Endothelial cell of umbilical vein (primary cell): ENCODE measurements around the gene GADD45A. TPM values are rescaled to one million over a fixed set of nuclear protein-coding genes. Genes with fewer than 3 reads are reported as not detected.

Experiments used
- BruUV-seq: library from RNA; stranded (reverse); fragments of 400-500 nt; replicated peaks from 2 replicates; lab custom pipeline; 2021; lab: Mats Ljungman, UMichigan
- CTCF ChIA-PET: fragments of 300-600, 350-600 bp; sonication (Branson Sonifier 250); formaldehyde crosslinking; loops from one replicate; lab custom pipeline; 2021; ENCODE audit warnings: antibody characterized with exemption, inconsistent platforms; lab: Charles Lee
- POLR2A ChIA-PET: fragments of 300-600, 350-600 bp; sonication (Branson Sonifier 250); formaldehyde crosslinking; loops from one replicate; lab custom pipeline; 2021; ENCODE audit warnings: antibody characterized with exemption, inconsistent platforms; lab: Charles Lee
- DNase-seq: peaks from one replicate; pipeline ENCODE4 v3.0.0-alpha.2; 2011; ENCODE audit warnings: low read depth, low spot score
- FAIRE-seq: peaks from 2 replicates; lab custom pipeline; 2011; peaks lifted over from hg19 to GRCh38; lab: Jason Lieb, UNC
- H2AFZ ChIP-seq: 2 replicates; pipeline ENCODE4 v1.6.0; 2012; ENCODE audit warnings: low read depth, low read length, control low read depth, inconsistent platforms
- H3K27ac ChIP-seq: 2 replicates; pipeline ENCODE4 v1.5.1; 2011; ENCODE audit warnings: low read depth, mild to moderate bottlenecking, control low read depth, low read length, moderate library complexity; ENCODE audit not compliant: insufficient read depth
- H3K27me3 ChIP-seq, 2 experiments: 2 replicates each; pipeline versions ENCODE4 v1.6.0 to v1.6.1; 2011; ENCODE audit warnings: low read length in 2 of 2, mixed read lengths in 1 of 2; ENCODE audit not compliant: control insufficient read depth in 2 of 2, insufficient read depth in 2 of 2
- H3K36me3 ChIP-seq, 2 experiments: 2 replicates in 1 of 2; 3 replicates in 1 of 2; pipeline ENCODE4 v1.5.1; 2011; ENCODE audit warnings: low read length in 2 of 2, mild to moderate bottlenecking in 1 of 2, moderate library complexity in 1 of 2; ENCODE audit not compliant: control insufficient read depth in 2 of 2, insufficient read depth in 2 of 2; ENCODE audit errors: extremely low read depth in 1 of 2
- H3K4me1 ChIP-seq: 3 replicates; pipeline ENCODE4 v1.5.1; 2011; ENCODE audit warnings: mild to moderate bottlenecking, low read length; ENCODE audit not compliant: control insufficient read depth, insufficient read depth; ENCODE audit errors: extremely low read depth
- H3K4me2 ChIP-seq: 2 replicates; pipeline ENCODE4 v1.6.1; 2011; ENCODE audit warnings: low read length, control low read depth, mixed read lengths; ENCODE audit not compliant: insufficient read depth
- H3K4me3 ChIP-seq, 3 experiments: fragments of 200-600 bp in 1 of 3; sonication (generic), shearing (Covaris generic) in 1 of 3; replicated peaks in 1 of 3; 2 replicates each; pipeline ENCODE4 v1.5.1; 2011 to 2016; ENCODE audit warnings: control low read depth in 3 of 3, low read length in 3 of 3, mild to moderate bottlenecking in 2 of 3, inconsistent platforms in 1 of 3, low read depth in 1 of 3, moderate library complexity in 1 of 3; ENCODE audit not compliant: insufficient read depth in 1 of 3
- H3K79me2 ChIP-seq: 2 replicates; pipeline ENCODE4 v1.6.0; 2012; ENCODE audit warnings: low read length, inconsistent platforms; ENCODE audit not compliant: control insufficient read depth, insufficient read depth
- H3K9ac ChIP-seq: replicated peaks from 2 replicates; pipeline ENCODE3; 2011; ENCODE audit warnings: low read length, control low read depth; ENCODE audit not compliant: insufficient read depth; ENCODE audit errors: extremely low read depth
- H3K9me1 ChIP-seq: replicated peaks from 3 replicates; pipeline ENCODE4 v1.6.0; 2011; ENCODE audit warnings: mild to moderate bottlenecking, low read length; ENCODE audit not compliant: control insufficient read depth, insufficient read depth; ENCODE audit errors: extremely low read depth
- H3K9me3 ChIP-seq: replicated peaks from 2 replicates; pipeline ENCODE4 v1.5.1; 2012; ENCODE audit warnings: low read length, inconsistent platforms; ENCODE audit not compliant: control insufficient read depth, insufficient read depth
- H4K20me1 ChIP-seq: replicated peaks from 2 replicates; pipeline ENCODE3; 2011; ENCODE audit warnings: mild to moderate bottlenecking, low read length; ENCODE audit not compliant: control insufficient read depth, insufficient read depth; ENCODE audit errors: extremely low read depth
- CTCF ChIP-seq, 2 donors: IDR thresholded peaks; 1 replicate in 1 of 2; 2 replicates in 1 of 2; pipeline ENCODE4 v1.5.1; 2011; ENCODE audit warnings: low read length in 2 of 2, mild to moderate bottlenecking in 2 of 2, moderate library complexity in 2 of 2, control low read depth in 1 of 2, inconsistent platforms in 1 of 2, low read depth in 1 of 2; ENCODE audit not compliant: insufficient read depth in 1 of 2; ENCODE audit errors: extremely low read depth in 1 of 2
- EZH2 ChIP-seq: IDR thresholded peaks from 2 replicates; pipeline ENCODE4 v1.6.1; 2012; ENCODE audit warnings: borderline replicate concordance, low read depth, mild to moderate bottlenecking, moderate library complexity, low read length, inconsistent platforms; ENCODE audit not compliant: severe bottlenecking
- FOS ChIP-seq: IDR thresholded peaks from 2 replicates; pipeline ENCODE4 v1.6.1; 2011; ENCODE audit warnings: mild to moderate bottlenecking, low read length, moderate library complexity, borderline replicate concordance; ENCODE audit not compliant: insufficient read depth
- GATA2 ChIP-seq: IDR thresholded peaks from 2 replicates; pipeline ENCODE4 v1.7.0; 2011; ENCODE audit warnings: low read depth, mild to moderate bottlenecking, moderate library complexity, mixed read lengths, low read length; ENCODE audit not compliant: insufficient read length, insufficient read depth
- JUN ChIP-seq: IDR thresholded peaks from 2 replicates; pipeline ENCODE4 v1.6.1; 2011; ENCODE audit warnings: borderline replicate concordance, low read depth; ENCODE audit not compliant: insufficient read length, insufficient read depth
- MAX ChIP-seq: IDR thresholded peaks from 2 replicates; pipeline ENCODE4 v1.6.1; 2011; ENCODE audit not compliant: insufficient read depth, insufficient read length
- MYC ChIP-seq: IDR thresholded peaks from one replicate; pipeline ENCODE4 v1.6.1; 2011; ENCODE audit warnings: mild to moderate bottlenecking, low read depth, low read length
- POLR2A ChIP-seq: IDR thresholded peaks from 2 replicates; pipeline ENCODE4 v1.6.1; 2012; ENCODE audit warnings: low read depth, mild to moderate bottlenecking, control low read depth, low read length
- POLR2AphosphoS5 ChIP-seq: IDR thresholded peaks from 2 replicates; pipeline ENCODE4 v1.6.1; 2012; ENCODE audit warnings: low read depth, mild to moderate bottlenecking, control low read depth, low read length, moderate library complexity; ENCODE audit not compliant: insufficient read depth
- dilution Hi-C: fragments of 300-500 bp; cut with MboI; formaldehyde crosslinking; loops from one replicate; pipeline ENCODE4 v1.15.0; 2019; ENCODE audit warnings: low sequenced_read_pairs; ENCODE audit not compliant: extremely low pct_ligation_motif_present
- intact Hi-C: fragments of 100-400 bp; cut with micrococcal nuclease; formaldehyde crosslinking; loops from one replicate; pipeline ENCODE4 v1.10.0; 2022
- polyA plus RNA-seq, 4 experiments: library from polyadenylated mRNA; depleted of rRNA in 3 of 4; stranded (reverse) in 3 of 4; unstranded in 1 of 4; fragments of >200 nt; gene quantifications; 2 replicates each; pipeline versions ENCODE4 v1.2.1 to v1.2.3, GENCODE V29; 2011 to 2012; ENCODE audit warnings: missing spikeins in 1 of 4
- total RNA-seq: library from RNA; stranded (reverse); gene quantifications from 2 replicates; pipeline ENCODE4 v1.2.3, GENCODE V29; 2021

GADD45A gene
- total and polyA plus RNA-seq, 2 donors (not counting 3 experiments of a cell fraction or from before 2014, with no cell fraction given): 77.4 to 87.6 TPM

- peak overlapping the region; percentile 2 for H3K27ac ChIP-seq
- FAIRE-seq (no peak), DNase-seq (no peak)
- H3K79me2 ChIP-seq: peaks cover 26% of the 10 kb centered on the region
- dilution Hi-C loops: no loop called here
- H3K9me1 ChIP-seq: no peaks in the 10 kb centered on the region
- CTCF ChIA-PET: interaction anchor here (1.4 to 3.1 kb wide), 2 partner anchors 39 to 186 kb away, joined by 3 to 19 read pairs; no protein-coding TSS in a partner anchor
- H4K20me1 ChIP-seq: no peaks in the 10 kb centered on the region
- no TSS peak for BruUV-seq
- H2AFZ ChIP-seq: no peak overlapping the region
- H3K4me2 ChIP-seq: no peak overlapping the region
- H3K36me3 ChIP-seq: no peaks in the 10 kb centered on the region
- H3K27me3 ChIP-seq: no peaks in the 10 kb centered on the region
- POLR2A ChIA-PET: interaction anchor here (0.9 to 1.4 kb wide), 2 partner anchors 30 to 35 kb away, joined by 3 read pairs; no protein-coding TSS in a partner anchor
- intact Hi-C loops: loop anchor here (2.0 to 10.0 kb wide), 3 partner anchors 39 to 457 kb away; no protein-coding TSS in a partner anchor
- no peak overlapping the region for H3K9ac ChIP-seq
- peaks cover 63% of the 10 kb centered on the region for H3K4me1 ChIP-seq
- H3K9me3 ChIP-seq: no peaks in the 10 kb centered on the region
- no peak overlapping the region for H3K4me3 ChIP-seq
- TF ChIP-seq GATA2 (no peak), POLR2AphosphoS5 (no peak), FOS (no peak), EZH2 (no peak), JUN (no peak), CTCF (IDR thresholded peaks at IDR 0.05; ENCODE audit: extremely low read depth in 1 of 2, insufficient read depth in 1 of 2, low read depth in 1 of 2, low read length in 2 of 2) (no peak), MAX (no peak), POLR2A (no peak), MYC (no peak)
These were observed 36.8 kb downstream of the GADD45A start for GRCh38 chr1:67721650-67722291.
